Measurements from ENCODE around the gene NDUFS8.
A peak's percentile ranks its signal among the peaks of the same experiment; 100 is the strongest.

The NDUFS8 gene

DNA sequence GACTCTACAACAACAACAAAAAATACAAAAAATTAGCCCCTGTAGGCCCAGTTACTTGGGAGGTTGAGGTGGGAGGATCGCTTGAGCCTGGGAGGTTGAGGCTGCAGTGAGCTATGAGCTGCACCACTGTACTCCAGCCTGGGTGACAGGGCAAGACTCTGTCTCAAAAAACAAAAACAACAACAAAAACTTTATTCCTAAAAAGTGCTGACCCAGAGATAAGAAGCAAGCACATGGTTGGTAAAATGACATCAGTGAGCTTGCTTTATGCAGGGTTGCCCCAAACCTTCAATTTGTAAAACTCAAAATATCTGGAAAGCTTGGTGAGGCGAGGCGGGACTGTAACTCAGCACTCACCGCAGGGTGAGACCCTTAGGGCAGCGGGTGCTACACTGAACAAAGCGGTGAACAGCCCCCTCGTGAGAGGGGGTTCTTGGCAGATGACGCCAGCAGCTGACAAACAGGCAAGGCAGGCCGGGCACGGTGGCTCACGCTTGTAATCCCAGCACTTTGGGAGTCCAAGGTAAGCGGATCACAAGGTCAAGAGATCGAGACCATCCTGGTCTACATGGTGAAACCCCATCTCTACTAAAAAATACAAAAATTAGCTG is 4.9 kb downstream of the NDUFS8 start:
- no peak overlapping the region for H3K4me3 ChIP-seq (ENCODE audit: low read length, poor library complexity, severe bottlenecking)
- peaks cover 37% of the 10 kb centered on the region for H3K4me1 ChIP-seq (ENCODE audit: insufficient read depth, low read length, poor library complexity, severe bottlenecking)
- H3K27me3 ChIP-seq (ENCODE audit: insufficient read depth, low read length, poor library complexity, severe bottlenecking) = no peaks in the 10 kb centered on the region
- TF ChIP-seq, protein P1, sequence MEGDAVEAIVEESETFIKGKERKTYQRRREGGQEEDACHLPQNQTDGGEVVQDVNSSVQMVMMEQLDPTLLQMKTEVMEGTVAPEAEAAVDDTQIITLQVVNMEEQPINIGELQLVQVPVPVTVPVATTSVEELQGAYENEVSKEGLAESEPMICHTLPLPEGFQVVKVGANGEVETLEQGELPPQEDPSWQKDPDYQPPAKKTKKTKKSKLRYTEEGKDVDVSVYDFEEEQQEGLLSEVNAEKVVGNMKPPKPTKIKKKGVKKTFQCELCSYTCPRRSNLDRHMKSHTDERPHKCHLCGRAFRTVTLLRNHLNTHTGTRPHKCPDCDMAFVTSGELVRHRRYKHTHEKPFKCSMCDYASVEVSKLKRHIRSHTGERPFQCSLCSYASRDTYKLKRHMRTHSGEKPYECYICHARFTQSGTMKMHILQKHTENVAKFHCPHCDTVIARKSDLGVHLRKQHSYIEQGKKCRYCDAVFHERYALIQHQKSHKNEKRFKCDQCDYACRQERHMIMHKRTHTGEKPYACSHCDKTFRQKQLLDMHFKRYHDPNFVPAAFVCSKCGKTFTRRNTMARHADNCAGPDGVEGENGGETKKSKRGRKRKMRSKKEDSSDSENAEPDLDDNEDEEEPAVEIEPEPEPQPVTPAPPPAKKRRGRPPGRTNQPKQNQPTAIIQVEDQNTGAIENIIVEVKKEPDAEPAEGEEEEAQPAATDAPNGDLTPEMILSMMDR (conservative IDR thresholded peaks at IDR 0.05; ENCODE audit: low read length) = no peak
- TF ChIP-seq EZH2phosphoT487 (IDR thresholded peaks at IDR 0.05; ENCODE audit: borderline replicate concordance) = no peak
- no peaks in the 10 kb centered on the region for H3K9me2 ChIP-seq (replicated peaks; ENCODE audit: low read depth, low read length)
- no peak overlapping the region for H3K9ac ChIP-seq (ENCODE audit: low read depth, low read length, poor library complexity, severe bottlenecking)
- peaks cover 4% of the 10 kb centered on the region; the same call in 1 of the 2 replicates for H3K36me3 ChIP-seq (ENCODE audit: insufficient read depth, low read length)
- H3K9me3 ChIP-seq (ENCODE audit: insufficient read depth, low read depth, low read length) = no peaks in the 10 kb centered on the region
- peaks cover 33% of the 10 kb centered on the region for H3K79me2 ChIP-seq (ENCODE audit: insufficient read depth, low read length)
- H3F3A ChIP-seq (ENCODE audit: low read depth) = peaks cover 3% of the 10 kb centered on the region; the same call in 1 of the 2 replicates
- H3K4me2 ChIP-seq (ENCODE audit: low read depth, low read length, poor library complexity, severe bottlenecking) = no peak overlapping the region
- H2AFZ ChIP-seq (ENCODE audit: low read length) = no peak overlapping the region
- H4K20me1 ChIP-seq (ENCODE audit: insufficient read depth, low read length, poor library complexity, severe bottlenecking) = peaks cover 8% of the 10 kb centered on the region

DNA sequence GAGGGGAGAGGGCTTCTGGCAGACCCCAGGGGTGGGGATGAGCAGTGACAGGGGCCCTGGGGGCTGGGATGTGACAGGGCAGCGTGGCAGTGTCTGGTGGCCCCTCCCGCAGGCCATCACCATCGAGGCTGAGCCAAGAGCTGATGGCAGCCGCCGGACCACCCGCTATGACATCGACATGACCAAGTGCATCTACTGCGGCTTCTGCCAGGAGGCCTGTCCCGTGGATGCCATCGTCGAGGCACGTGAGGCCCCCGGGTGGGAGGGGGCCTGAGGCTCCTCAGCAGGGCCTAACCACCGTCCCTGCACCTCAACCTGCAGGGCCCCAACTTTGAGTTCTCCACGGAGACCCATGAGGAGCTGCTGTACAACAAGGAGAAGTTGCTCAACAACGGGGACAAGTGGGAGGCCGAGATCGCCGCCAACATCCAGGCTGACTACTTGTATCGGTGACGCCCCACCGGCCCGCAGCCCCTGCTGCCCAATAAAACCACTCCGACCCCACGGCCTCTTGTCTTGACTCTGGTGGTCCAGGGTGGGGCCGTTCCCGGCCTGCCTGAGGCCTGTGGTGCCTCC is 5.7 kb downstream of the NDUFS8 start:
- peaks cover 3% of the 10 kb centered on the region for H4K20me1 ChIP-seq (ENCODE audit: insufficient read depth, low read length, poor library complexity, severe bottlenecking)
- H3K4me2 ChIP-seq (ENCODE audit: low read depth, low read length, poor library complexity, severe bottlenecking) = peak overlapping the region; percentile 50
- peak overlapping the region; percentile 10 for H3K4me3 ChIP-seq (ENCODE audit: low read length, poor library complexity, severe bottlenecking)
- peaks cover 3% of the 10 kb centered on the region; the same call in 1 of the 2 replicates for H3F3A ChIP-seq (ENCODE audit: low read depth)
- TF ChIP-seq EZH2phosphoT487 (IDR thresholded peaks at IDR 0.05; ENCODE audit: borderline replicate concordance) = no peak
- TF ChIP-seq, protein P1 (conservative IDR thresholded peaks at IDR 0.05; ENCODE audit: low read length) = no peak
- H3K9ac ChIP-seq (ENCODE audit: low read depth, low read length, poor library complexity, severe bottlenecking) = peak overlapping the region; percentile 43
- H3K79me2 ChIP-seq (ENCODE audit: insufficient read depth, low read length) = peaks cover 27% of the 10 kb centered on the region
- no peak overlapping the region for H2AFZ ChIP-seq (ENCODE audit: low read length)
- H3K36me3 ChIP-seq (ENCODE audit: insufficient read depth, low read length) = peaks cover 4% of the 10 kb centered on the region; the same call in 1 of the 2 replicates
- no peaks in the 10 kb centered on the region for H3K27me3 ChIP-seq (ENCODE audit: insufficient read depth, low read length, poor library complexity, severe bottlenecking)
- H3K9me3 ChIP-seq (ENCODE audit: insufficient read depth, low read depth, low read length) = no peaks in the 10 kb centered on the region
- no peaks in the 10 kb centered on the region for H3K9me2 ChIP-seq (replicated peaks; ENCODE audit: low read depth, low read length)
- H3K4me1 ChIP-seq (ENCODE audit: insufficient read depth, low read length, poor library complexity, severe bottlenecking) = peaks cover 44% of the 10 kb centered on the region

DNA sequence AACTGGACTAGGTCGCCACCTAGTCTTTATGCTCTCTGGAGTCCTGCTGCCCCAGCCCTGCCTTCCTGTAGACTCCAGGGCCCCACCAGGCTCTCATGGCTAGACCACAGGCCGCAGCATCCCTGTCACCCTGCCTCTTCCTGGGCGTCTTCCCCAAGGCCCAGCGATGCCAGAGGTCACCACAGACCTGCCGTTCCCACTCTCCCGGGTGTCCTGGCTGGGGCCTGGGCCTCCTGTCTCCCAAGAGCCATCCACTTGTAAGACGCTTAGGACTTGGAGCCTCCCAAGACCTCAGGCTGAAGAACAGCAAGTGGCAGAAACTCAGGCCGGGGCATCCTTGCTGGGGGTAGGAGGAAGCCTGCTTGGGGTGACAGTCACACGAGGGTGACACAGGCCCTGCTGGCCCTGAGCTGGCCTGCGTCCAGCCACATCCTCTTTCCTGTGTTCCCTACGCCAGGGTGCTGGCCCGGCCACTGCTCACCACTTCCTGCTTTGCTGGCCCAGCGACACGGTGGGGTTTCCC is 6.3 kb downstream of the NDUFS8 start:
- H3K27me3 ChIP-seq (ENCODE audit: insufficient read depth, low read length, poor library complexity, severe bottlenecking) = no peaks in the 10 kb centered on the region
- H3K9me3 ChIP-seq (ENCODE audit: insufficient read depth, low read depth, low read length) = no peaks in the 10 kb centered on the region
- H3F3A ChIP-seq (ENCODE audit: low read depth) = peaks cover 3% of the 10 kb centered on the region; the same call in 1 of the 2 replicates
- peak overlapping the region; percentile 10 for H3K4me3 ChIP-seq (ENCODE audit: low read length, poor library complexity, severe bottlenecking)
- H3K4me2 ChIP-seq (ENCODE audit: low read depth, low read length, poor library complexity, severe bottlenecking) = peak overlapping the region; percentile 50
- H3K9me2 ChIP-seq (replicated peaks; ENCODE audit: low read depth, low read length) = no peaks in the 10 kb centered on the region
- no peak overlapping the region for H2AFZ ChIP-seq (ENCODE audit: low read length)
- peaks cover 4% of the 10 kb centered on the region; the same call in 1 of the 2 replicates for H3K36me3 ChIP-seq (ENCODE audit: insufficient read depth, low read length)
- TF ChIP-seq, protein P1 (conservative IDR thresholded peaks at IDR 0.05; ENCODE audit: low read length) = no peak
- TF ChIP-seq EZH2phosphoT487 (IDR thresholded peaks at IDR 0.05; ENCODE audit: borderline replicate concordance) = no peak
- peaks cover 43% of the 10 kb centered on the region for H3K4me1 ChIP-seq (ENCODE audit: insufficient read depth, low read length, poor library complexity, severe bottlenecking)
- H3K9ac ChIP-seq (ENCODE audit: low read depth, low read length, poor library complexity, severe bottlenecking) = peak overlapping the region; percentile 43
- peaks cover 22% of the 10 kb centered on the region for H3K79me2 ChIP-seq (ENCODE audit: insufficient read depth, low read length)
- H4K20me1 ChIP-seq (ENCODE audit: insufficient read depth, low read length, poor library complexity, severe bottlenecking) = peaks cover 3% of the 10 kb centered on the region
